Large intestine (tissue), 3 donors: ENCODE results near the gene ACTL8. TPM values are rescaled to one million over a fixed set of nuclear protein-coding genes. Genes with fewer than 3 reads are reported as not detected.

ENCODE experiments used
- DNase-seq, 2 donors: peaks; one replicate each; pipeline versions ENCODE4 v3.0.0 to v3.0.0-alpha.2; 2013
- H3K27ac ChIP-seq: one replicate; pipeline ENCODE4 v1.5.1; 2013; ENCODE audit warnings: low read length
- H3K27me3 ChIP-seq: 2 replicates; pipeline ENCODE4 v1.6.1; 2013; ENCODE audit warnings: low read length; ENCODE audit not compliant: control insufficient read depth, insufficient read depth
- H3K36me3 ChIP-seq: 2 replicates; pipeline ENCODE4 v1.6.1; 2013; ENCODE audit warnings: low read length; ENCODE audit not compliant: control insufficient read depth, insufficient read depth
- H3K4me1 ChIP-seq: one replicate; pipeline ENCODE4 v1.6.1; 2013; ENCODE audit warnings: low read length; ENCODE audit not compliant: control insufficient read depth, insufficient read depth
- H3K4me3 ChIP-seq: one replicate; pipeline ENCODE4 v1.5.1; 2013; ENCODE audit warnings: low read length
- H3K9me3 ChIP-seq: one replicate; pipeline ENCODE4 v1.6.1; 2013; ENCODE audit warnings: mild to moderate bottlenecking, low read depth, low read length, moderate library complexity; ENCODE audit not compliant: control insufficient read depth
- whole genome bisulfite sequencing: methylation state at CpG from one replicate; pipeline ENCODE4 v1.1.5; 2013; ENCODE audit warnings: low lambda C conversion rate; ENCODE audit not compliant: insufficient coverage; 5-methylcytosine and 5-hydroxymethylcytosine counted together
- polyA plus RNA-seq: library from polyadenylated mRNA; unstranded; fragments of 120-200 nt; gene quantifications from one replicate; pipeline ENCODE4 v1.2.1, GENCODE V29; 2013

The ACTL8 gene
- polyA plus RNA-seq, 1 donor = not detected

DNA sequence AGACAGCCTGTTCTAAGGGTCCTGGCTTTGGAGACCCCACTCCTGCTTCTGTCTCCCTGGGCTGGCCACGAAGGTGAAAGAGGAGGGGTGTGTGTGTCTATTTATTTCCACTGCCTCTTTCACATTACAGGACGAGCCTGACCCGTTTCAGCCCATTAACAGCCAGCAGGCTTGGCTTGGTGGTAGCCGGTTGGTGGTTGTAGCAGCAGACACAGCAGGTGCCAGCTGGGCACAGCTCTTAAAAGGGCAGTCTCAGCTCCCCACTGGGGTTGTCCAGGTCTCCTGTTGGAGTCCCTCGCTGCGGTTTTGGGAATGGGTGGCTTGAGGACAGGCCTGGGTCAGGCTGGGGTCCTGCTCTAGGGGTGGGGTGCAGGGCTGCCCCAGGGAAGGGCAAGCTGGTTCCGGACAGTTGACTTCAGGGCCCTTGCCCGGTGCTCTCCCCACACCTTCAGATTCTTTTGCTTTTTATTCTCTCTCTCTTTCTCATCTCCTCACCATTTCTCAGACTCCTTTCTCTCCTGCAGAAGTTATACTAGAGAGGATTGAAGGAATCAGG lies 84.6 kb downstream of the ACTL8 start:
- 80% methylated on average over 1 of the region's 8 CpGs for WGBS

DNA sequence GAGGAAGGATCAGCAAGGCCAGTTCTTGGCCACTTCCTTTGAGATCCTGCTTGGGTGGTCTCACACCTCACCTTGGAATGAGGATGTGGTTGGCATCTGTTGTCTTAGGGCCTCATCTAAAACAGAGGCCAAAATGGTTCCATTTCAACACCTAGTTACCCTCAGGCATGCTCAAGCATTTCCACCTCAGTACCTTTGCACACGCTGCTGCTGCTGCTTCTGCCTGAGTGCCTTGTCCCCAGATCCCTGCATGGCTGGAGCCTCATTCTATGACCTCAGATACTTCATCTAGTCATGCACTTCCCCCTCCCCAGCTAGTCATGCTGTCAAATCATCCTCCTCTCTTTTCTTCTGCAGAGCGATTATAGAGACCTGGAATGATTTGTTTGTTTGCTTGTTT lies 86.8 kb downstream of the ACTL8 start:
- WGBS = 71% methylated on average over 1 of the region's 2 CpGs

More for the DNA sequence above, 84.6 kb downstream of the ACTL8 start:
- Histone ChIP-seq H3K27ac (no peak overlapping the region), H3K4me3 (no peak overlapping the region), H3K27me3 (peaks cover 14% of the 10 kb centered on the region), H3K9me3 (no peaks in the 10 kb centered on the region), H3K4me1 (no peaks in the 10 kb centered on the region), H3K36me3 (no peaks in the 10 kb centered on the region)
- no peak for DNase-seq

DNA sequence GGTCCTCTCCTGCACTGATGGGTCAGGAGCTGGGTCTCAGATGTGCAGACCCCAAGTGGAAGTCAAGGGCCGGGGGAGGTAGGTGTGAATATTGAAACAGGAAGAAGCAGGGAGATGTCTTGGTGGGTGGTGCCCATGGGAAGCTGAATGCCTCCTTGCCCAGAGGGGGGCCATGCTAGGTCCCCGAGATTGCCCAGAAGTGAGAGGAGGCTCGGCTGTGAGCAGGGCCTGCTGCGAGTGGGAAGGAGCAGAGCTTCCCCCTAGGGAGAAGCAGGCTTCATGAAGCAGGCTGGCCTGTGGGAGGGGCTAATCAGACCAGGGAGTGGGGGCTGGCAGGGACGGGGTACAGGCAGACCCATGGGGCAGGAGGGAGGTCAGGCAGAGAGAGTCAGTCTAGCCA lies 87.6 kb downstream of the ACTL8 start:
- Histone ChIP-seq H3K4me1 (no peaks in the 10 kb centered on the region), H3K9me3 (no peaks in the 10 kb centered on the region), H3K36me3 (no peaks in the 10 kb centered on the region), H3K4me3 (no peak overlapping the region), H3K27me3 (peaks cover 9% of the 10 kb centered on the region), H3K27ac (no peak overlapping the region)
- WGBS = no CpG with 5 or more reads among the region's 5 CpGs
- DNase-seq = no peak

More for the DNA sequence above, 86.8 kb downstream of the ACTL8 start:
- peaks cover 9% of the 10 kb centered on the region for H3K27me3 ChIP-seq
- H3K9me3 ChIP-seq = no peaks in the 10 kb centered on the region
- H3K4me1 ChIP-seq = no peaks in the 10 kb centered on the region
- DNase-seq = no peak
- H3K4me3 ChIP-seq = no peak overlapping the region
- H3K36me3 ChIP-seq = no peaks in the 10 kb centered on the region
- no peak overlapping the region for H3K27ac ChIP-seq

DNA sequence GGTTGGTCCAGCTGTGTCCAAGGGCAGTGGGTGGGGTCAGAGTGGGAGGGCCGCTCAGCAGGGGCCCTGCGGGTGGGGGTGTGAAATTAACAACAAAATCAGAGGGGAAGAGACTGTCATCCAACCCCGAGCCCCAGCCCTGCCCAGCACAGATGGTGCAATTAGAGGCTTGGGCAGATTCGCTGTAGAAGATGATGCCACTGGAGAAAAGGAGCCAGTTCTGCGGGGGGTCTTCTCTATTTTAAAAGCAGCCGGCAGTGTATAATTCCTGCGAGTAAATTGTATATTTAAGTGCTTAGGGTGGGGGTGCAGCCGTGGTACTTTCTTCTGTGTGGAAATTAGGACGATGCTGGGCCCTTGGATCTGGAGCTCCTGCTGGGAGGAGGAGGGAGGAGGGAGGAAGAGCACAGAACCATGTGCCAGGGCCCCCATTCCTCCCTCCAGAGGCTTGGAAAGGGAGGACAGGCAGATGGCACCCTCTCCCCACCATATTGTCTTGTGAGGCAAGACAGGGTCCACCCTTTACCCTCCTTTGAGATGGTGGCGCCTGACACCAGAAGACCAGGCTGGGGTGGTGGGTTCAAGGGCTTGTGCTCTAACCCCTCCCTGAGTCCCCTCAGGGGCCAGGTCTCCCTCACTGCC lies 89.2 kb downstream of the ACTL8 start:
- no CpG with 5 or more reads among the region's 10 CpGs for WGBS
- Histone ChIP-seq H3K27me3 (peaks cover 6% of the 10 kb centered on the region), H3K27ac (no peak overlapping the region)

DNA sequence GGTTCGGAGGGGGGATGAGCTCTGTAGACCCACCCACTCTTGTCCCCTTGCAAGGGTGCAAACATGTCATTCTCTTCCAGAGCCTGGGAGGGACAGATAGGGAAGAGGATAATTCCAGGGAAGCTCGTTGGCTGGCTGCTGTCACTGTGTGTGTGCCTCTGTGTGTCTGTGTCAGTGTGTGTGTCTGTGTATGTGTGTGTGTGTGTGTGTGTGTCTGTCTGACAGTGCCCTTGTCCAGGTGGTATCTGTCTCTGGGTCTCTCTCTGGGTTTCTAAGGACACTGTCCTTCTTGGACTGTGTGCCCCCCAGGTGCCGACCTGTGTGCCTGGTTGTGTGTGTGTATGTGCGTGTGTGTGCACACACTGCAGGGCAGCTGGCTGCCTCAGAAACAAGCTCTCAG lies 90.5 kb downstream of the ACTL8 start:
- H3K27me3 ChIP-seq = peaks cover 6% of the 10 kb centered on the region
- no peak overlapping the region for H3K27ac ChIP-seq
- no peaks in the 10 kb centered on the region for H3K9me3 ChIP-seq
- no peak for DNase-seq
- H3K4me3 ChIP-seq = no peak overlapping the region
- H3K36me3 ChIP-seq = no peaks in the 10 kb centered on the region
- no peaks in the 10 kb centered on the region for H3K4me1 ChIP-seq
- no CpG with 5 or more reads among the region's 4 CpGs for WGBS

More for the DNA sequence above, 89.2 kb downstream of the ACTL8 start:
- no peak overlapping the region for H3K4me3 ChIP-seq
- H3K36me3 ChIP-seq = no peaks in the 10 kb centered on the region
- no peaks in the 10 kb centered on the region for H3K4me1 ChIP-seq
- no peaks in the 10 kb centered on the region for H3K9me3 ChIP-seq
- DNase-seq = no peak

DNA sequence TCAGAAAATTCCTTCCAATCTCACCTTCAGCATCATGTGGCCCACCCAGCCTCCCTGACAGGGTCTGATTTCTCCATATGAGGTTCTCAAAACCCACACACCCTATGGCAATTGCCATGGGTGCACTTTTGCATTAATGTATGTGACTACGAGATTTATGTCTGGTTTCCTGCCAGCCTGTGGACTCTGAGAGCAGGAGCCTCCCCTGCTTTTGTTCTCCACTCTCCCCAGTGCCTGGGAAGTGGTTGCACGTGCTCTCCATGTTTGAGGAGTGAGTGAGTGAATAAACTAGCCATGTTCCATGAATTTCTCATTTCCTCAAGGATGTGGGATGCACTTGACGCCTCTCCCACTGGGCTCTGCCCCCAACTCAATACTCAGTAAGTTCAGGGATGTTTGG lies 91.2 kb downstream of the ACTL8 start:
- Histone ChIP-seq H3K27ac (no peak overlapping the region), H3K27me3 (peaks cover 6% of the 10 kb centered on the region), H3K4me1 (no peaks in the 10 kb centered on the region), H3K4me3 (no peak overlapping the region), H3K36me3 (no peaks in the 10 kb centered on the region), H3K9me3 (no peaks in the 10 kb centered on the region)
- WGBS = 20% methylated on average over 1 of the region's 3 CpGs
- no peak for DNase-seq

DNA sequence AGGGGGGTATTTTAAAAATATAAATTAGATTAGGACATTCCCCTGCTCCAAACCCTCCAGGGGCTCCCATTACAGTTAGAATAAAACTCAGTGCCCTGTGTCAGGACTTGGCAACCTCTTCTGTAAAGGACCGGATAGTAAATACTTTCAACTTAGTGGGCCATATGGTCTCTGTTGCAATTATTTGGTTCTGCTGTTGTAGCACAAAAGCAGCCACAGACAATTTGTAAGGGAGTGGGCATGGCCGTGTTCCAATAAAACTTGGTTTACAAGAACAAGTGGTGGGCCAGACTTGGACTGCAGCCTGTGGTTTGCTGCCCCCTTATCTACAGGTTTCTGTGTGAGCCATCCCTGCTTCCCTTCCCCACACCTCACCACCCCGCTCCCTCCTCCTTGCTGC lies 92.0 kb downstream of the ACTL8 start:
- Histone ChIP-seq H3K4me3 (no peak overlapping the region), H3K9me3 (no peaks in the 10 kb centered on the region), H3K27me3 (peaks cover 6% of the 10 kb centered on the region), H3K27ac (no peak overlapping the region), H3K36me3 (no peaks in the 10 kb centered on the region), H3K4me1 (no peaks in the 10 kb centered on the region)
- no CpG with 5 or more reads among the region's 3 CpGs for WGBS
- DNase-seq = no peak

DNA sequence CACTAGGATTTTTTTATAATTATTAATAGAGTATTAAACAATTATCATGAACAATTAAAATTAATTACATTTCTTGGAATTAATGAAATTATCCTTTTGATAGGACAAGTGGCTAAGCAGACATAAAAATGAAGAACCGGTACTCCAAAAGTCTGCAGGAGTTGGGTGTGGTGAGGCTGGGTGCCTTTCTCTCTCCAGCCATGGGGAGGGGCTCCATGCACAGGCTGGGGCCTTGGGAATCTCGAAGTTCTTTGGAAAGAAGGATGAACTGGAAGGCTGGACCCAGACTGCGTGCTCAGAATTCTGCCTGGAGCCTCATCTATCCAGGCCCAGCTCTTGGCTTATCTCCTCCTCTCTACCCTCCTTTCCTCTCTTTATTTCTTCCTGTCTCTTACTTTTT lies 94.1 kb downstream of the ACTL8 start:
- Histone ChIP-seq H3K9me3 (no peaks in the 10 kb centered on the region), H3K36me3 (no peaks in the 10 kb centered on the region), H3K27me3 (peaks cover 6% of the 10 kb centered on the region), H3K4me1 (no peaks in the 10 kb centered on the region), H3K27ac (no peak overlapping the region), H3K4me3 (no peak overlapping the region)
- WGBS = no CpG with 5 or more reads among the region's 3 CpGs
- DNase-seq = no peak

DNA sequence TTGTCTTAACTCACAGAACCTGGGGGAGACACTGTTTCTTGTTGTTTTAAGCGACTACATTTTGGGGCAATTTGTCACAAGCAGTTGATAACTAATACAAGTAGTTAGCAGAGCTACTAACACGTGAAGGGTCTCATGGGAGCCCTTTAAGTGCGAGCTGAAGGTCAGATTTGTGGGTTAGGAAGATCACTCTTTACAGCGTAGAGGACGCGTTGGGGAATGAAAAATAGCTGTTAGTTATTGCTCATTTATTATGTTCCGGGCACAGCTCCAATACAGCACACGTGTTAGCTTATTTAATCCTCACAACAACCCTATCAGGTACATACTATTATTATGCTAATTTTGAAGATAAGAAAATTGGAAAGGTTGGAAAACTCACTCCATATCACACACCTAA lies 95.9 kb downstream of the ACTL8 start:
- Histone ChIP-seq H3K9me3 (no peaks in the 10 kb centered on the region), H3K27me3 (no peaks in the 10 kb centered on the region), H3K27ac (no peak overlapping the region), H3K4me3 (no peak overlapping the region), H3K36me3 (no peaks in the 10 kb centered on the region), H3K4me1 (no peaks in the 10 kb centered on the region)
- no peak for DNase-seq
- no CpG with 5 or more reads among the region's 8 CpGs for WGBS

DNA sequence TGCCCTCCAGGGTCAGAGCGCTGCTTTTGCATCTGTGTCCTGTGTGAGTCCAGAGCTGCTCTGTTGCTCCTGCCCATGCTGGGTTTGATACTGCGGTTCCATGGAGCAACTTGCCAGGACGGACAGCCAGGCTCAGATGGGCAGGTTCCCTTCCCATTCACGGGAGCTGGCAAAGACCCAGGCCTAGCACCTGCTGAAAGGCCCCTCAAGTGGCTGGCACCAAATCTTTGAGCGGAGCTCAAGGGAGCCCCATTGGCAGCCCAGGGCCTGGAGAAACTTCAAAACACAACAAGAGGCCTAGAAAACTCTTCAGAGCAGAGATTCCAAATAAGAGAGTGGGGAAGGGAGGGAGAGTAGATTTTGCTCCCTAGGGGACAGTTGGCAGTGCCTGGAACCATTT lies 97.2 kb downstream of the ACTL8 start:
- Histone ChIP-seq H3K36me3 (no peaks in the 10 kb centered on the region), H3K27ac (no peak overlapping the region), H3K4me3 (no peak overlapping the region), H3K4me1 (no peaks in the 10 kb centered on the region), H3K9me3 (no peaks in the 10 kb centered on the region), H3K27me3 (no peaks in the 10 kb centered on the region)
- DNase-seq = no peak
- WGBS = 100% methylated on average over 1 of the region's 5 CpGs
